GM12878 (cell line): ENCODE data around the gene PARP15. TPM values are rescaled to one million over a fixed set of nuclear protein-coding genes. Genes with fewer than 3 reads are reported as not detected.

Experiments
- ATAC-seq: fragments of 200-7000 bp; cut with Tn5 transposase; 3 replicates; pipeline ENCODE4 v1.9.1; 2020; ENCODE audit warnings: mild to moderate bottlenecking, moderate library complexity
- BruUV-seq: library from RNA; stranded (reverse); fragments of 400-500 nt; replicated peaks from 2 replicates; lab custom pipeline; 2021; lab: Mats Ljungman, UMichigan
- CTCF ChIA-PET: fragments of 300-600 bp; sonication (Branson Sonifier 250); formaldehyde crosslinking; extraction: SDS; loops from one replicate; lab custom pipeline; 2021; ENCODE audit warnings: inconsistent platforms; lab: Yijun Ruan, JAX
- POLR2A ChIA-PET: fragments of 350-600 bp; formaldehyde crosslinking; extraction: SDS; loops from one replicate; lab custom pipeline; 2021; ENCODE audit warnings: inconsistent platforms; lab: Charles Lee
- RAD21 ChIA-PET: fragments of 300-600 bp; sonication (Branson Sonifier 250); formaldehyde crosslinking; loops from one replicate; lab custom pipeline; 2023; ENCODE audit warnings: antibody characterized with exemption; ENCODE audit not compliant: unreplicated experiment; lab: Charles Lee
- SMC1A ChIA-PET: fragments of 300-600 bp; sonication (Branson Sonifier 250); formaldehyde crosslinking; loops from one replicate; lab custom pipeline; 2023; ENCODE audit not compliant: unreplicated experiment, uncharacterized antibody; lab: Charles Lee
- DNase-seq: peaks from one replicate; pipeline ENCODE4 v3.0.0-alpha.2; 2011; ENCODE audit warnings: low read depth, low spot score
- FAIRE-seq: peaks from 3 replicates; lab custom pipeline; 2011; peaks lifted over from hg19 to GRCh38; lab: Jason Lieb, UNC
- H2AFZ ChIP-seq: 2 replicates; pipeline ENCODE4 v1.6.0; 2011; ENCODE audit warnings: low read depth, low read length, control low read depth; ENCODE audit not compliant: control insufficient read depth
- H3K27ac ChIP-seq: 2 replicates; pipeline ENCODE4 v1.5.1; 2011; ENCODE audit warnings: control low read depth; ENCODE audit not compliant: control insufficient read depth, insufficient read depth
- H3K27me3 ChIP-seq, 2 experiments: replicated peaks in 1 of 2; 2 replicates each; pipeline versions ENCODE4 v1.6.0 to v1.6.1; 2011; ENCODE audit warnings: low read length in 1 of 2; ENCODE audit not compliant: control insufficient read depth in 2 of 2, insufficient read depth in 2 of 2
- H3K36me3 ChIP-seq, 2 experiments: 2 replicates each; pipeline ENCODE4 v1.5.1; 2011; ENCODE audit warnings: low read length in 1 of 2; ENCODE audit not compliant: control insufficient read depth in 2 of 2, insufficient read depth in 2 of 2
- H3K4me1 ChIP-seq: 2 replicates; pipeline ENCODE4 v1.6.1; 2011; ENCODE audit warnings: mild to moderate bottlenecking, low read length, moderate library complexity, mixed read lengths; ENCODE audit not compliant: control insufficient read depth, insufficient read depth
- H3K4me2 ChIP-seq: 2 replicates; pipeline ENCODE4 v1.6.0; 2011; ENCODE audit warnings: control low read depth; ENCODE audit not compliant: control insufficient read depth, insufficient read depth
- H3K4me3 ChIP-seq: fragments of 200-600 bp; sonication (generic); 2 replicates; pipeline ENCODE4 v1.5.1; 2016
- H3K79me2 ChIP-seq: 2 replicates; pipeline ENCODE4 v1.6.0; 2011; ENCODE audit warnings: low read length; ENCODE audit not compliant: control insufficient read depth, insufficient read depth
- H3K9ac ChIP-seq: 2 replicates; pipeline ENCODE4 v1.8.0; 2011; ENCODE audit warnings: low read length, control low read depth, mixed read lengths; ENCODE audit not compliant: control insufficient read depth, insufficient read depth
- H3K9me3 ChIP-seq: replicated peaks from 3 replicates; pipeline ENCODE4 v1.5.1; 2011; ENCODE audit warnings: mild to moderate bottlenecking, low read length; ENCODE audit not compliant: control insufficient read depth, insufficient read depth
- H4K20me1 ChIP-seq: 2 replicates; pipeline ENCODE4 v1.6.0; 2011; ENCODE audit not compliant: control insufficient read depth, insufficient read depth
- EP300 ChIP-seq, 2 experiments: fragments of 150-350 bp in 1 of 2; IDR thresholded peaks; 2 replicates each; pipeline ENCODE4 v1.6.1; 2011 to 2012; ENCODE audit warnings: low read depth in 2 of 2, low read length in 2 of 2, borderline replicate concordance in 1 of 2, improper control_type of control experiment in 1 of 2, inconsistent platforms in 1 of 2; ENCODE audit not compliant: control insufficient read depth in 1 of 2
- NKRF ChIP-seq: fragments of 450-650 bp; conservative IDR thresholded peaks from 2 replicates; pipeline ENCODE4 v1.6.1; 2017; ENCODE audit warnings: mild to moderate bottlenecking, moderate library complexity
- RELB ChIP-seq: fragments of 450-650 bp; IDR thresholded peaks from 2 replicates; pipeline ENCODE4 v1.6.1; 2017; ENCODE audit warnings: low read depth, mild to moderate bottlenecking, moderate library complexity
- in situ Hi-C: fragments of 300-500 bp; cut with MboI; formaldehyde crosslinking; loops from 9 replicates; pipeline ENCODE4 v1.14.3; 2018; ENCODE audit warnings: mixed read lengths
- intact Hi-C: fragments of 100-400 bp; cut with micrococcal nuclease; formaldehyde crosslinking; loops from one replicate; pipeline ENCODE4 v1.14.2; 2022; ENCODE audit not compliant: unreplicated experiment
- polyA plus RNA-seq, 11 experiments: library from polyadenylated mRNA; depleted of rRNA in 4 of 11; unstranded in 6 of 11; stranded (reverse) in 5 of 11; fragments of >200 nt; fragmentation: Nextera tagmentation in 4 of 11; fragmentation: Illumina TruSeq in 1 of 11; extraction: Ambion mirVana in 4 of 11; extraction: Trizol in 1 of 11; gene quantifications; 1 replicate in 1 of 11; 2 replicates in 10 of 11; pipeline versions ENCODE4 v1.2.1 to v1.2.3, GENCODE V29; 2011 to 2016; ENCODE audit warnings: inconsistent platforms in 2 of 11, missing spikeins in 2 of 11, low read depth in 1 of 11
- total RNA-seq, 4 experiments: library from RNA; depleted of rRNA in 3 of 4; stranded (reverse); fragments of >200 nt in 3 of 4; fragmentation: Illumina TruSeq in 1 of 4; extraction: Trizol in 1 of 4; gene quantifications; 2 replicates each; pipeline versions ENCODE4 v1.2.1 to v1.2.3, GENCODE V29; 2013 to 2021

The PARP15 gene
- total and polyA plus RNA-seq, 10 of the 15 experiments (the other 5 are each of a cell fraction or from before 2014, with no cell fraction given): 9.0 to 234 (median 36.3) TPM

GRCh38 chr3:122586773-122587485 lies 9.5 kb downstream of the PARP15 start:
- RAD21 ChIA-PET: interaction anchor here (0.9 to 2.0 kb wide), 4 partner anchors 12 to 778 kb away, joined by 3 to 6 read pairs (median 4); no protein-coding TSS in a partner anchor
- no peaks in the 10 kb centered on the region for H3K27me3 ChIP-seq
- H3K27ac ChIP-seq: no peak overlapping the region
- no peak overlapping the region for H3K4me3 ChIP-seq
- 0 out of 4 replicates have a peak, but pooled peaks cover 0 to 1% of the 10 kb centered on the region in 2 experiments for H3K36me3 ChIP-seq
- H3K4me1 ChIP-seq: peaks cover 4% of the 10 kb centered on the region; the same call in 1 of the 2 replicates
- ATAC-seq (no peak), DNase-seq (no peak), FAIRE-seq (no peak)
- CTCF ChIA-PET: interaction anchor here (1.0 to 2.6 kb wide), 2 partner anchors 13 to 92 kb away, joined by 3 to 9 read pairs; no protein-coding TSS in a partner anchor
- POLR2A ChIA-PET: interaction anchor here (0.5 to 3.5 kb wide), 5 partner anchors 9 to 332 kb away, joined by 3 to 15 read pairs (median 5); partner anchors contain the start of gene PARP15
- no peaks in the 10 kb centered on the region for H4K20me1 ChIP-seq
- H3K4me2 ChIP-seq: no peak overlapping the region
- peaks cover 27% of the 10 kb centered on the region; the same call in 2 of the 3 replicates for H3K9me3 ChIP-seq
- in situ Hi-C loops (no loop called here), intact Hi-C loops (no loop called here)
- no peak overlapping the region for H2AFZ ChIP-seq
- no peak overlapping the region for H3K9ac ChIP-seq
- peaks cover 7% of the 10 kb centered on the region for H3K79me2 ChIP-seq
- BruUV-seq: no TSS peak
- SMC1A ChIA-PET: interaction anchor here (0.9 to 3.1 kb wide), 9 partner anchors 8 to 97 kb away, joined by 3 to 13 read pairs (median 8); no protein-coding TSS in a partner anchor
- TF ChIP-seq EP300 (IDR thresholded peaks at IDR 0.05; ENCODE audit: borderline replicate concordance in 1 of 2, control insufficient read depth in 1 of 2, low read depth in 2 of 2, low read length in 2 of 2): no peak
- TF ChIP-seq RELB: no peak
- TF ChIP-seq NKRF: no peak
